RWPE2 (cell line): ENCODE measurements around the gene MRPL36.
"Not testable (repeated sequence)": the region's sequence is repeated elsewhere in the genome, so short reads cannot be mapped to it uniquely, and the experiment has no call there.

Experiments used
- ATAC-seq: fragments of 200-7000 bp; cut with Tn5 transposase; 3 replicates; pipeline ENCODE4 v1.9.1; 2021; ENCODE audit warnings: low read depth
- DNase-seq: peaks from one replicate; pipeline ENCODE4 v3.0.0-alpha.2; 2020; ENCODE audit warnings: low spot score
- H3K27ac ChIP-seq: fragments of 450-650 bp; 2 replicates; pipeline ENCODE4 v1.5.1; 2017; ENCODE audit warnings: mild to moderate bottlenecking; ENCODE audit not compliant: poor library complexity, severe bottlenecking
- H3K27me3 ChIP-seq: fragments of 250-450 bp; sonication (Bioruptor Pico); 2 replicates; pipeline ENCODE4 v1.5.1; 2021; ENCODE audit warnings: mild to moderate bottlenecking, moderate library complexity; ENCODE audit not compliant: insufficient read depth, poor library complexity, severe bottlenecking
- H3K36me3 ChIP-seq: fragments of 250-450 bp; sonication (Bioruptor Pico); 2 replicates; pipeline ENCODE4 v1.5.1; 2020; ENCODE audit warnings: low read depth, mild to moderate bottlenecking, moderate library complexity
- H3K4me1 ChIP-seq: fragments of 250-450 bp; sonication (Bioruptor Pico); 2 replicates; pipeline ENCODE4 v1.5.1; 2021; ENCODE audit warnings: mild to moderate bottlenecking, moderate library complexity; ENCODE audit not compliant: insufficient read depth, poor library complexity, severe bottlenecking
- H3K4me3 ChIP-seq: fragments of 250-450 bp; sonication (Bioruptor Pico); 2 replicates; pipeline ENCODE4 v1.5.1; 2021; ENCODE audit warnings: mild to moderate bottlenecking, moderate library complexity; ENCODE audit not compliant: severe bottlenecking
- H3K9me3 ChIP-seq: fragments of 250-450 bp; sonication (Bioruptor Pico); 2 replicates; pipeline ENCODE4 v1.5.1; 2021; ENCODE audit warnings: mild to moderate bottlenecking, moderate library complexity; ENCODE audit not compliant: severe bottlenecking
- CTCF ChIP-seq: fragments of 450-650 bp; IDR thresholded peaks from one replicate; pipeline ENCODE4 v1.5.1; 2017; ENCODE audit warnings: mild to moderate bottlenecking, moderate library complexity; ENCODE audit not compliant: poor library complexity, severe bottlenecking

The MRPL36 gene

GRCh38 chr5:1818784-1819183 is 19.1 kb upstream of the MRPL36 start:
- Histone ChIP-seq H3K27ac (no peak overlapping the region), H3K4me1 (no peaks in the 10 kb centered on the region), H3K36me3 (peaks cover 83% of the 10 kb centered on the region), H3K27me3 (no peaks in the 10 kb centered on the region), H3K9me3 (no peaks in the 10 kb centered on the region), H3K4me3 (no peak overlapping the region)
- ATAC-seq (no peak), DNase-seq (no peak)
- no peak for TF ChIP-seq CTCF

GRCh38 chr5:1817261-1818043 is 17.8 kb upstream of the MRPL36 start:
- DNase-seq (no peak), ATAC-seq (no peak)
- Histone ChIP-seq H3K4me3 (no peak overlapping the region), H3K4me1 (peaks cover 4% of the 10 kb centered on the region), H3K9me3 (no peaks in the 10 kb centered on the region), H3K36me3 (peaks cover 93% of the 10 kb centered on the region), H3K27me3 (no peaks in the 10 kb centered on the region), H3K27ac (no peak overlapping the region)
- TF ChIP-seq CTCF: no peak

- not testable (repeated sequence) for H3K27ac ChIP-seq, H3K4me3 ChIP-seq, DNase-seq, H3K9me3 ChIP-seq, H3K4me1 ChIP-seq, H3K27me3 ChIP-seq, ATAC-seq
- H3K36me3 ChIP-seq: peaks cover 92% of the 10 kb centered on the region
Measured at GRCh38 chr5:1816495-1817089, 17.0 kb upstream of the MRPL36 start.

- no peaks in the 10 kb centered on the region for H3K9me3 ChIP-seq
- ATAC-seq: no peak
- peaks cover 92% of the 10 kb centered on the region for H3K36me3 ChIP-seq
- H3K4me1 ChIP-seq: peaks cover 4% of the 10 kb centered on the region
- peak; percentile 45 for DNase-seq
- no peak overlapping the region for H3K4me3 ChIP-seq
- no peaks in the 10 kb centered on the region for H3K27me3 ChIP-seq
- TF ChIP-seq CTCF: no peak
- no peak overlapping the region for H3K27ac ChIP-seq
Measured at GRCh38 chr5:1815881-1816292, 16.2 kb upstream of the MRPL36 start.

- Histone ChIP-seq H3K4me1 (peaks cover 4% of the 10 kb centered on the region), H3K27ac (no peak overlapping the region), H3K9me3 (no peaks in the 10 kb centered on the region), H3K36me3 (peaks cover 92% of the 10 kb centered on the region), H3K27me3 (no peaks in the 10 kb centered on the region), H3K4me3 (no peak overlapping the region)
- no peak for ATAC-seq
- no peak for TF ChIP-seq CTCF
- DNase-seq: peak; percentile 59
Measured at GRCh38 chr5:1815071-1815786, 15.6 kb upstream of the MRPL36 start.
